Measurements from ENCODE around the gene XYLT1. TPM values are rescaled to one million over a fixed set of nuclear protein-coding genes. Genes with fewer than 3 reads are reported as not detected.

Gene XYLT1
- total RNA-seq, 1 donor from 2014 or later = under 0.01 TPM

DNA sequence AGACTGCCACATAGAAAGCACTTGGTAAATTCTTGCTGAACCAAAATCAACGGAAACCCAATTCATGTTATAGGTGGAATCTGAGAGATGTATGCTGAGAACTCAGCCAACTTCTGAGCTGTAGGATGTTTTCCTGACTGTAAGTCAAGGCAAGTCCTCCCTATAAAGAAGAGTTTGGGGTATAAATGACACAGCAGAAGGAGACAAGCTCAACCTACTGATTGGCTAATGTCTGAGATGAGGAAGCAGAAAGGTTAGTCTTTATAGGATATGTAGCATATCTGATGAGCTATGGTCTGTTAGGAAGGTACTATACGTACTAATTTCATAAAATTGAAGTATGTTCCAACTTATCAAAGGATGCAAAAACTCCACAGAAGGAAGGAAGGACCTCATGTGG is 99.5 kb downstream of the XYLT1 start:
- DNase-seq (ENCODE audit: low read depth) = no peak
- no peaks in the 10 kb centered on the region for H3K36me3 ChIP-seq (ENCODE audit: control insufficient read depth, insufficient read depth, low read length)
- no peak overlapping the region for H3K4me3 ChIP-seq (ENCODE audit: low read depth, low read length)
- TF ChIP-seq, protein P1, sequence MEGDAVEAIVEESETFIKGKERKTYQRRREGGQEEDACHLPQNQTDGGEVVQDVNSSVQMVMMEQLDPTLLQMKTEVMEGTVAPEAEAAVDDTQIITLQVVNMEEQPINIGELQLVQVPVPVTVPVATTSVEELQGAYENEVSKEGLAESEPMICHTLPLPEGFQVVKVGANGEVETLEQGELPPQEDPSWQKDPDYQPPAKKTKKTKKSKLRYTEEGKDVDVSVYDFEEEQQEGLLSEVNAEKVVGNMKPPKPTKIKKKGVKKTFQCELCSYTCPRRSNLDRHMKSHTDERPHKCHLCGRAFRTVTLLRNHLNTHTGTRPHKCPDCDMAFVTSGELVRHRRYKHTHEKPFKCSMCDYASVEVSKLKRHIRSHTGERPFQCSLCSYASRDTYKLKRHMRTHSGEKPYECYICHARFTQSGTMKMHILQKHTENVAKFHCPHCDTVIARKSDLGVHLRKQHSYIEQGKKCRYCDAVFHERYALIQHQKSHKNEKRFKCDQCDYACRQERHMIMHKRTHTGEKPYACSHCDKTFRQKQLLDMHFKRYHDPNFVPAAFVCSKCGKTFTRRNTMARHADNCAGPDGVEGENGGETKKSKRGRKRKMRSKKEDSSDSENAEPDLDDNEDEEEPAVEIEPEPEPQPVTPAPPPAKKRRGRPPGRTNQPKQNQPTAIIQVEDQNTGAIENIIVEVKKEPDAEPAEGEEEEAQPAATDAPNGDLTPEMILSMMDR (IDR thresholded peaks at IDR 0.05; ENCODE audit: insufficient read depth, low read length, severe bottlenecking) = no peak
- no peaks in the 10 kb centered on the region for H3K27me3 ChIP-seq (ENCODE audit: control insufficient read depth, insufficient read depth, low read length)
- no peak for FAIRE-seq

GRCh38 chr16:17370731-17371285 is 100.0 kb downstream of the XYLT1 start:
- H3K4me3 ChIP-seq (ENCODE audit: low read depth, low read length) = no peak overlapping the region
- TF ChIP-seq, protein P1 (IDR thresholded peaks at IDR 0.05; ENCODE audit: insufficient read depth, low read length, severe bottlenecking) = no peak
- no peaks in the 10 kb centered on the region for H3K36me3 ChIP-seq (ENCODE audit: control insufficient read depth, insufficient read depth, low read length)
- no peak for FAIRE-seq
- H3K27me3 ChIP-seq (ENCODE audit: control insufficient read depth, insufficient read depth, low read length) = no peaks in the 10 kb centered on the region
- no peak for DNase-seq (ENCODE audit: low read depth)

DNA sequence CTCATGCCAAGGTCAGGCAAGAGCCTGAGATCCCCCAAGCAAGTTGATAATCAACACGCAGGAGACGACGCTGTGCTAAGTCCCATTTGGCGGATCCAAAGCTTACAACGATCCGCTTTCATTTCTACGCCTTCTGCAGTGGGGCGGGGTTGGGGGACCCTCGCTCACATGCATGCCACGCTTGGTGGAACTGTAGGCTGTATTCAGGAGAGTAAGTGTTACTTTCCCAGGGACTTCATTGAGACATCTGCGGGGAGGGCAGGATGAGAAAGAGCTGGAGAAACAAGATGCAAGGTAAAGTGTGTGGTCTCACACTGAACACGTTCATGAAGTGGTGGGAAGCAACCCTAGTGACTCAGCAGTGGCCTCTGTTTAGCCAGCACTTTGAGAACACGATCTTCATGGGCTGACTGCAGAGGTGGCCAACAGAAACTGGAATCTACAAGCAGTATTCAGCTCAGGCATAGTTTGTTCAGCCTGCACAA is 100.5 kb downstream of the XYLT1 start:
- H3K27me3 ChIP-seq (ENCODE audit: control insufficient read depth, insufficient read depth, low read length) = no peaks in the 10 kb centered on the region
- H3K36me3 ChIP-seq (ENCODE audit: control insufficient read depth, insufficient read depth, low read length) = no peaks in the 10 kb centered on the region
- H3K4me3 ChIP-seq (ENCODE audit: low read depth, low read length) = no peak overlapping the region
- FAIRE-seq (no peak), DNase-seq (ENCODE audit: low read depth) (no peak)
- TF ChIP-seq, protein P1 (IDR thresholded peaks at IDR 0.05; ENCODE audit: insufficient read depth, low read length, severe bottlenecking) = no peak

DNA sequence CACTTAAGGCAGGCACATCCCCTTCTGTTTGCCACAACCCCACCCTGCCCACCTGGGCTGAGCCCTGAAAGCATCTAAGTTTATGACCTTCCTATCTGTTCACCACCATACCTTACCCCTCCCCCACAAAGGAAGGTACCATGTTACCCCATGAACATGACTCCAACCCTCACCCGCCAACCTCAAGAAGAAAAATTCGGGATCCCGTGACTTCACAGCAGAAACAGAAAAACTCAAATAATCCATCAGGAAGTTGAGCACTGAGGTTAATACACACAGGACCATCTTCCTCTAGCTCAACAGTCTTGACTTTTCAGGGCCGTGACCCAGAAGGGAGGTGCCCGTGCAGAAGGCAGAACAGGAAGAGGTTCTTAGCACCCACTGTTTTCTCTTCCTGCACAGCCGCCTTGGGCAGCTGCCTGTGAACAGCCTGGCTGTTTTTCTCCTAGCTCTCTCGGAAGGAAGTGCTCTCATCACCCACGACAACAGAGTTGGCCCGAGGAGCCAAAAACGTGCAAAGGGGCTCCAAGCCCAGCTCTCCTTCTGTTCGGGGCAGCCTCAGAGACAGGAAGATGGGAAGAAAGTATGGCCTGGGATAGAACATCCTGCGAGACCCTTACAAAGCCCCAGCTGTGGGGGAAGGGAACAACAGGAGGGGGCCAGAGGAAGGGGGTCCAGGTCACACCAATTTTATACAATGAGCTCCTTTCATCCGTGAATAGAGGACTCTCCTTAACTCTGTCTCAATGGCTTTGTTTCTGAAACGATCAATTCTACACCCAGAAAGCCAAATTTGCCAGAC is 101.1 kb downstream of the XYLT1 start:
- FAIRE-seq = no peak
- TF ChIP-seq, protein P1 (IDR thresholded peaks at IDR 0.05; ENCODE audit: insufficient read depth, low read length, severe bottlenecking) = no peak
- no peaks in the 10 kb centered on the region for H3K36me3 ChIP-seq (ENCODE audit: control insufficient read depth, insufficient read depth, low read length)
- H3K4me3 ChIP-seq (ENCODE audit: low read depth, low read length) = no peak overlapping the region
- no peak for DNase-seq (ENCODE audit: low read depth)
- no peaks in the 10 kb centered on the region for H3K27me3 ChIP-seq (ENCODE audit: control insufficient read depth, insufficient read depth, low read length)

- no peak for DNase-seq (ENCODE audit: low read depth)
- Histone ChIP-seq H3K4me3 (ENCODE audit: low read depth, low read length) (no peak overlapping the region), H3K27me3 (ENCODE audit: control insufficient read depth, insufficient read depth, low read length) (no peaks in the 10 kb centered on the region), H3K36me3 (ENCODE audit: control insufficient read depth, insufficient read depth, low read length) (no peaks in the 10 kb centered on the region)
- FAIRE-seq = no peak
- TF ChIP-seq, protein P1 (IDR thresholded peaks at IDR 0.05; ENCODE audit: insufficient read depth, low read length, severe bottlenecking) = no peak
Measured at GRCh38 chr16:17368951-17369350, 101.8 kb downstream of the XYLT1 start.

Measured in bronchial epithelial cell (primary cell).